ENCODE data around the gene TMTC2.
"Not testable (repeated sequence)": the region's sequence is repeated elsewhere in the genome, so short reads cannot be mapped to it uniquely, and the experiment has no call there.

The TMTC2 gene

DNA sequence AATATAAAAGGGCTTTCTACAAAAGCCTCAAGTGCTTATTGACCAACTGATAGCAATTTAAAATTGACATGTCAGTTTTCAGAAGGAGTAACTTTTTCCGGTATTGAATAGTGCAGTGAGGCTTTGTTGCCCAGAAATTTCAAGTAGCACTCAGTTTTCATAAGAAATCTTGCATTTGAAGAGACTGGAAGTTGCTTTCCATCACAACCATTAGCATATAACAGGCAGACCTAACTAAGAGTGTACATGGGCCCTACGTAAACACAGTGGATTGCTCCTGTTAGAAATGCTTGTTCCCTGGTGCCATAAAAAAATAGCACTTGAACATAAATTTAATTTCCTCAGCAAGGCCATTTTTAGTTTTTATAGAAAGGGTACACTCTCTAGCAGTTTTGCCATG is 117.9 kb downstream of the TMTC2 start:
- no peak for DNase-seq (ENCODE audit: low spot score)
- POLR2A ChIA-PET (ENCODE audit: low non-redundant PET): no interaction called here
- CTCF ChIA-PET: no interaction called here
- no peak overlapping the region for H3K27ac ChIP-seq
- TF ChIP-seq, protein P1, sequence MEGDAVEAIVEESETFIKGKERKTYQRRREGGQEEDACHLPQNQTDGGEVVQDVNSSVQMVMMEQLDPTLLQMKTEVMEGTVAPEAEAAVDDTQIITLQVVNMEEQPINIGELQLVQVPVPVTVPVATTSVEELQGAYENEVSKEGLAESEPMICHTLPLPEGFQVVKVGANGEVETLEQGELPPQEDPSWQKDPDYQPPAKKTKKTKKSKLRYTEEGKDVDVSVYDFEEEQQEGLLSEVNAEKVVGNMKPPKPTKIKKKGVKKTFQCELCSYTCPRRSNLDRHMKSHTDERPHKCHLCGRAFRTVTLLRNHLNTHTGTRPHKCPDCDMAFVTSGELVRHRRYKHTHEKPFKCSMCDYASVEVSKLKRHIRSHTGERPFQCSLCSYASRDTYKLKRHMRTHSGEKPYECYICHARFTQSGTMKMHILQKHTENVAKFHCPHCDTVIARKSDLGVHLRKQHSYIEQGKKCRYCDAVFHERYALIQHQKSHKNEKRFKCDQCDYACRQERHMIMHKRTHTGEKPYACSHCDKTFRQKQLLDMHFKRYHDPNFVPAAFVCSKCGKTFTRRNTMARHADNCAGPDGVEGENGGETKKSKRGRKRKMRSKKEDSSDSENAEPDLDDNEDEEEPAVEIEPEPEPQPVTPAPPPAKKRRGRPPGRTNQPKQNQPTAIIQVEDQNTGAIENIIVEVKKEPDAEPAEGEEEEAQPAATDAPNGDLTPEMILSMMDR (conservative IDR thresholded peaks at IDR 0.05; ENCODE audit: low read depth): no peak

DNA sequence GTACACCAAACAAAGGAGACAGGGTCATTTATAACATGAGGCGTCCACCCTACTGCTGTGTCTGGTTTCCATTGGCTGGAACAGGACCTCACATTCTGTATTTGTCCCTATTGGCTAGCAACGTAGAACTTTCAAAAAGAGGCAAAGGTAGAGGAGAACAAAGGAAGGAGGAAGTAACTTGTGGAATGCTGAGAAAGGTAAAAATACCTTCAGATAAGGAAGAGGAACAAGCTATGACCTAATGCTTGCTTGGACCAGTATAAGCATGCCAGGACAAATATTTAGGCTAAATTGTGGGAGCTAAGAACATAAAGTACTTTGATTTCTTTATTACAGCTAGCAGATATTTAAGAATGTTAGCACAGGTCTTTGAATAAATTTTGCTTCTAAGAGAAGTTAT is 118.3 kb downstream of the TMTC2 start:
- DNase-seq (ENCODE audit: low spot score); POLR2A ChIA-PET (ENCODE audit: low non-redundant PET); H3K27ac ChIP-seq: not testable (repeated sequence)
- CTCF ChIA-PET: interaction anchor here (0.6 kb wide), 1 partner anchor 338 kb away, joined by 3 read pairs; no protein-coding TSS in a partner anchor

- TF ChIP-seq, protein P1 (conservative IDR thresholded peaks at IDR 0.05; ENCODE audit: low read depth): no peak
- H3K27ac ChIP-seq: no peak overlapping the region
- CTCF ChIA-PET: interaction anchor here (0.6 kb wide), 1 partner anchor 10 kb away, joined by 7 read pairs; no protein-coding TSS in a partner anchor
- POLR2A ChIA-PET (ENCODE audit: low non-redundant PET): no interaction called here
- DNase-seq (ENCODE audit: low spot score): no peak
These were observed 119.2 kb downstream of the TMTC2 start for GRCh38 chr12:82805812-82806497.

DNA sequence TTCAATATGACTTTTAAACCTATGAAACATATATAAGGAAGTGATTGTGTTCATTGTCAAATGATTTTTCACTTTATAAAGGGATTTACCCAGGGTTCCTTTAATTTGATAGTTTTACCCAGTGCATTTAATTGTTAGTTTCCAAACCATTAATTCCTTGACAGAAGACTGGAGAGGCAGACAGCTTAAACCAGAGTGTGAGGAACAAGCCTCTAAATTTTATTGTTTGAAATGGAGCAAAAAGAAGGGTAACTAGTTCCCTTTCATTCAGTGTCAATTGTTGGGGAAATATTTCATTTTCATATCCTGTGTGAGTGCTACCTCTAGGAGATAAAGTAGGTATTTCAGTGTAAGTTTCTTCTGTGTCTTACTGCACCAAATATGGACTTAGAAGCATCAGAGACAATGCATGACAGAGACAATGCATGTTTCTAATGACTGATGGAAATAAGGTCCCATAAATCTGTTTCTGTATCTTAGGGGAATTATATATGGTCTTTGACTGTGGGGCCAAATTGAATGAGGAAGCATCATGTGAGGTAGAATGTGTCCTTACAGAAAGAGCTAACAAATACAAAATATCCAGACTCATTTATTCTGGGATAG is 120.5 kb downstream of the TMTC2 start:
- ChIA-PET POLR2A (ENCODE audit: low non-redundant PET) (no interaction called here), CTCF (no interaction called here)
- TF ChIP-seq, protein P1 (conservative IDR thresholded peaks at IDR 0.05; ENCODE audit: low read depth): no peak
- H3K27ac ChIP-seq: no peak overlapping the region
- DNase-seq (ENCODE audit: low spot score): no peak

DNA sequence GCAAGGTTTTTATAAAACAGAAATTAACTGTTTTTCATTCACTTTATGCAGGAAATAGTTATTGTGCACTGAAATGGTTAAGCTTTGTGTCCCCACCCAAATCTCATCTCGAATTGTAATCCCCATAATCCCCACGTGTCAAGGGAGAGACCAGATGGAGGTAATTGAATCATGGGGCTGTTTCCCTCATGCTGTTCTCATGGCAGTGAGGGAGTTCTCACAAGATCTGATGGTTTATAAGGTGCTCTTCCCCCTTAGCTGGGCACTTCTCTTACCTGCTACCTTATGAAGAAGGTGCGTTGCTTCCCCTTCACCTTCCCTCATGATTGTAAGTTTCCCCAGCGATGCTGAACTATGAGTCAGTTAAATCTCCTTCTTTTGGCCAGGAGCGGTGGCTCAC is 123.9 kb downstream of the TMTC2 start:
- TF ChIP-seq, protein P1 (conservative IDR thresholded peaks at IDR 0.05; ENCODE audit: low read depth): no peak
- ChIA-PET CTCF (no interaction called here), POLR2A (ENCODE audit: low non-redundant PET) (no interaction called here)
- no peak overlapping the region for H3K27ac ChIP-seq
- DNase-seq (ENCODE audit: low spot score): no peak

GRCh38 chr12:82817368-82817767 is 130.7 kb downstream of the TMTC2 start:
- ChIA-PET POLR2A (ENCODE audit: low non-redundant PET) (no interaction called here), CTCF (no interaction called here)
- no peak for DNase-seq (ENCODE audit: low spot score)
- TF ChIP-seq, protein P1 (conservative IDR thresholded peaks at IDR 0.05; ENCODE audit: low read depth): no peak
- no peak overlapping the region for H3K27ac ChIP-seq

DNA sequence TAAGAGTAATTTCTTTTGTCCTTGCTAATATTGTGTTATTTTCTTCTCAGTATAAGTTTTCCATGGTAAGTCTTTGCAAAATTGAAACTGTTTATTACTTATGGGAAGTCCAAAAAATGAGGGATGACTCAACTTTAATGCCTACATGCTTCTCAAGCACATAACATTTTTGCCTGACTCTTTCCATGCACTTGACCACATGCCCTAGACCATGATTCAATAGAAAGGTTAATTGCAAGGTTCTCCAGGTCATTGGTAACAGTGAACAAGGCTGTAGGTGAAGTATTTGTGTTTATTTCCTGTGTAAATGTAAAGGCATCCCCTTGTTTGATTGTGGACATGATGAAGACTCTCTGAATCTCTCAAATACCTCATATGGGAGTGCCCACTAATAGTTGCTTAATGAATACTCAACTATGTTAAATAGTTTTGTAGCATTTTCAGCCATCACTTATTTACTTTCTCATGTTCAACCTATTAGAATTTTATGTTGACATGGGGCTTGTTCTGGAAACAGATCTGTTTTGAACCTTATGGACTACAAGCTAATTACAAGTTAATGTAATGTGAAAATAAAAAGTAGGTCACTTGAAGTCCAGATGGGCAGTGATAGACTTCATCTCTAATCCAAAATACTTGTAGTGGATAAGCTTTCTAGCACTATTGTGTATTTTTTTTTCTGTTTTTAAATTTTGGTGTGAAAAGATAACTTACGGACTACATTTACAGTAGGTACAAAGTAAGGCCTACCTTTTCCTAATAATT is 131.7 kb downstream of the TMTC2 start:
- ChIA-PET POLR2A (ENCODE audit: low non-redundant PET) (no interaction called here), CTCF (no interaction called here)
- TF ChIP-seq, protein P1 (conservative IDR thresholded peaks at IDR 0.05; ENCODE audit: low read depth): no peak
- DNase-seq (ENCODE audit: low spot score): no peak
- no peak overlapping the region for H3K27ac ChIP-seq

All from RWPE1 (cell line).